Thymus (tissue), 11 donors: ENCODE data around the gene CDKL4. TPM values are rescaled to one million over a fixed set of nuclear protein-coding genes. Genes with fewer than 3 reads are reported as not detected.
A peak's percentile ranks its signal among the peaks of the same experiment; 100 is the strongest.

Experiments
- DNase-seq, 9 donors: peaks; one replicate each; pipeline ENCODE4 v3.0.0-alpha.2; 2013; ENCODE audit warnings: low spot score in 9 of 9, low read depth in 6 of 9, missing footprints in 1 of 9
- H3K27ac ChIP-seq, 2 donors: one replicate each; pipeline ENCODE4 v1.5.1; 2013; ENCODE audit warnings: control low read depth in 1 of 2, low read depth in 1 of 2, low read length in 1 of 2, mild to moderate bottlenecking in 1 of 2, moderate library complexity in 1 of 2
- H3K27me3 ChIP-seq, 2 donors: one replicate each; pipeline ENCODE4 v1.5.1; 2013; ENCODE audit warnings: low read length in 1 of 2; ENCODE audit not compliant: control insufficient read depth in 2 of 2, insufficient read depth in 1 of 2
- H3K36me3 ChIP-seq, 2 donors: one replicate each; pipeline ENCODE4 v1.5.1; 2013; ENCODE audit warnings: low read length in 1 of 2, mild to moderate bottlenecking in 1 of 2, moderate library complexity in 1 of 2; ENCODE audit not compliant: control insufficient read depth in 2 of 2, insufficient read depth in 2 of 2
- H3K4me1 ChIP-seq, 2 donors: one replicate each; pipeline ENCODE4 v1.5.1; 2013; ENCODE audit warnings: low read length in 2 of 2; ENCODE audit not compliant: control insufficient read depth in 2 of 2, insufficient read depth in 2 of 2
- H3K4me3 ChIP-seq, 2 donors: one replicate each; pipeline ENCODE4 v1.5.1; 2013; ENCODE audit warnings: low read length in 2 of 2, control low read depth in 1 of 2, mild to moderate bottlenecking in 1 of 2
- H3K9me3 ChIP-seq, 2 donors: one replicate each; pipeline ENCODE4 v1.5.1; 2013; ENCODE audit warnings: low read length in 1 of 2, mild to moderate bottlenecking in 1 of 2; ENCODE audit not compliant: control insufficient read depth in 2 of 2, insufficient read depth in 1 of 2
- WGBS: extraction: QIAGEN DNeasy Blood & Tissue Kit; methylation state at CpG from one replicate; pipeline ENCODE4 v1.1.7; 2013; 5-methylcytosine and 5-hydroxymethylcytosine counted together
- polyA plus RNA-seq: library from polyadenylated mRNA; stranded (reverse); fragments of 200-250 nt; gene quantifications from one replicate; pipeline ENCODE4 v1.2.3, GENCODE V29; 2013
- total RNA-seq: library from RNA; stranded (reverse); fragments of 120-200 nt; gene quantifications from one replicate; pipeline ENCODE4 v1.2.4, GENCODE V29; 2013
- donor health status: healthy.

CDKL4 gene
- total and polyA plus RNA-seq, 2 donors, result 0.43 to 0.99 TPM

- H3K4me1 ChIP-seq, result peaks cover 2 to 10% of the 10 kb centered on the region in 2 donors
- no peaks in the 10 kb centered on the region for H3K9me3 ChIP-seq
- WGBS, result 98% methylated on average over 2 of the region's 2 CpGs
- H3K4me3 ChIP-seq, result no peak overlapping the region
- no peak for DNase-seq
- no peaks in the 10 kb centered on the region for H3K36me3 ChIP-seq
- H3K27ac ChIP-seq, result no peak overlapping the region
- no peaks in the 10 kb centered on the region for H3K27me3 ChIP-seq
Measured at GRCh38 chr2:39220136-39220535, 23.6 kb downstream of the CDKL4 start.

GRCh38 chr2:39218391-39218790 is 25.4 kb downstream of the CDKL4 start:
- DNase-seq, result no peak
- Histone ChIP-seq H3K9me3 (no peaks in the 10 kb centered on the region), H3K4me3 (no peak overlapping the region), H3K27me3 (no peaks in the 10 kb centered on the region), H3K36me3 (no peaks in the 10 kb centered on the region), H3K4me1 (peaks cover 2 to 10% of the 10 kb centered on the region in 2 donors), H3K27ac (no peak overlapping the region)
- WGBS, result 97% methylated on average over 5 of the region's 5 CpGs

GRCh38 chr2:39217192-39217550 is 26.6 kb downstream of the CDKL4 start:
- DNase-seq, result no peak
- H3K4me3 ChIP-seq, result no peak overlapping the region
- peaks cover 2 to 10% of the 10 kb centered on the region in 2 donors for H3K4me1 ChIP-seq
- no peaks in the 10 kb centered on the region for H3K36me3 ChIP-seq
- no peak overlapping the region for H3K27ac ChIP-seq
- WGBS, result 8% methylated on average over 4 of the region's 4 CpGs
- H3K9me3 ChIP-seq, result no peaks in the 10 kb centered on the region
- H3K27me3 ChIP-seq, result no peaks in the 10 kb centered on the region

GRCh38 chr2:39216346-39217191 is 27.2 kb downstream of the CDKL4 start:
- Histone ChIP-seq H3K9me3 (no peaks in the 10 kb centered on the region), H3K36me3 (no peaks in the 10 kb centered on the region), H3K4me1 (peaks cover 2 to 10% of the 10 kb centered on the region in 2 donors), H3K4me3 (no peak overlapping the region), H3K27ac (no peak overlapping the region), H3K27me3 (no peaks in the 10 kb centered on the region)
- peak in 8 of 9 donors; percentile 13 to 76 (median 42) for DNase-seq
- 15% methylated on average over 12 of the region's 12 CpGs for WGBS

- no peaks in the 10 kb centered on the region for H3K36me3 ChIP-seq
- DNase-seq, result no peak
- no peaks in the 10 kb centered on the region for H3K9me3 ChIP-seq
- no peaks in the 10 kb centered on the region for H3K27me3 ChIP-seq
- H3K4me3 ChIP-seq, result no peak overlapping the region
- WGBS, result 89% methylated on average over 2 of the region's 2 CpGs
- no peak overlapping the region for H3K27ac ChIP-seq
- peaks cover 2 to 10% of the 10 kb centered on the region in 2 donors for H3K4me1 ChIP-seq
Measured at GRCh38 chr2:39215545-39215944, 28.2 kb downstream of the CDKL4 start.

GRCh38 chr2:39213015-39213414 is 30.8 kb downstream of the CDKL4 start:
- no peak for DNase-seq
- WGBS, result 99% methylated on average over 1 of the region's 1 CpG
- peaks cover 2 to 10% of the 10 kb centered on the region in 2 donors for H3K4me1 ChIP-seq
- H3K27ac ChIP-seq, result no peak overlapping the region
- no peaks in the 10 kb centered on the region for H3K27me3 ChIP-seq
- H3K9me3 ChIP-seq, result no peaks in the 10 kb centered on the region
- H3K4me3 ChIP-seq, result no peak overlapping the region
- H3K36me3 ChIP-seq, result no peaks in the 10 kb centered on the region

GRCh38 chr2:39210846-39211245 is 32.9 kb downstream of the CDKL4 start:
- Histone ChIP-seq H3K4me3 (no peak overlapping the region), H3K36me3 (no peaks in the 10 kb centered on the region), H3K9me3 (no peaks in the 10 kb centered on the region), H3K4me1 (no peaks in the 10 kb centered on the region), H3K27ac (no peak overlapping the region), H3K27me3 (no peaks in the 10 kb centered on the region)
- DNase-seq, result no peak
- WGBS, result 88% methylated on average over 1 of the region's 1 CpG

- no peak for DNase-seq
- 82% methylated on average over 6 of the region's 6 CpGs for WGBS
Measured at GRCh38 chr2:39203382-39203781, 40.4 kb downstream of the CDKL4 start.

GRCh38 chr2:39202639-39203369 is 41.0 kb downstream of the CDKL4 start:
- H3K36me3 ChIP-seq, result no peaks in the 10 kb centered on the region
- H3K4me1 ChIP-seq, result no peaks in the 10 kb centered on the region
- no peak for DNase-seq
- no peak overlapping the region for H3K27ac ChIP-seq
- H3K4me3 ChIP-seq, result no peak overlapping the region
- no peaks in the 10 kb centered on the region for H3K27me3 ChIP-seq
- WGBS, result 96% methylated on average over 1 of the region's 1 CpG
- no peaks in the 10 kb centered on the region for H3K9me3 ChIP-seq

More at GRCh38 chr2:39203382-39203781, 40.4 kb downstream of the CDKL4 start:
- Histone ChIP-seq H3K9me3 (no peaks in the 10 kb centered on the region), H3K4me3 (no peak overlapping the region), H3K27me3 (no peaks in the 10 kb centered on the region), H3K4me1 (no peaks in the 10 kb centered on the region), H3K36me3 (no peaks in the 10 kb centered on the region), H3K27ac (no peak overlapping the region)
